Tibial nerve (tissue), 4 donors: ENCODE measurements around the gene CDH20. TPM values are rescaled to one million over a fixed set of nuclear protein-coding genes. Genes with fewer than 3 reads are reported as not detected.

Experiments used
- DNase-seq, 2 donors: peaks; one replicate each; pipeline ENCODE4 v3.0.0-alpha.2; 2019; ENCODE audit warnings: low spot score in 2 of 2
- H3K27ac ChIP-seq, 4 donors: fragments of 200-600 bp; sonication (generic) in 3 of 4; one replicate each; pipeline ENCODE4 v1.5.1; 2017 to 2019; ENCODE audit warnings: mild to moderate bottlenecking in 1 of 4
- H3K27me3 ChIP-seq, 2 donors: fragments of 200-600 bp; sonication (generic) in 1 of 2; one replicate each; pipeline versions ENCODE4 v1.5.1 to v1.6.0; 2017 to 2019
- H3K36me3 ChIP-seq, 3 donors: fragments of 200-600 bp; sonication (generic); one replicate each; pipeline ENCODE4 v1.5.1; 2018 to 2019
- H3K4me1 ChIP-seq, 4 donors: fragments of 200-600 bp; sonication (generic) in 3 of 4; one replicate each; pipeline ENCODE4 v1.5.1; 2017 to 2019
- H3K4me3 ChIP-seq, 4 donors: fragments of 200-600 bp; sonication (generic) in 3 of 4; one replicate each; pipeline ENCODE4 v1.5.1; 2017 to 2019; ENCODE audit warnings: mild to moderate bottlenecking in 1 of 4, moderate library complexity in 1 of 4
- H3K9me3 ChIP-seq, 4 donors: fragments of 200-600 bp; sonication (generic) in 3 of 4; one replicate each; pipeline ENCODE4 v1.5.1; 2017 to 2019
- EP300 ChIP-seq, 2 donors: sonication (generic); formaldehyde crosslinking; IDR thresholded peaks; one replicate each; pipeline ENCODE4 v1.6.1; 2017; ENCODE audit warnings: antibody characterized with exemption in 2 of 2, mild to moderate bottlenecking in 1 of 2
- POLR2A ChIP-seq, 2 donors: fragments of 450-650 bp; IDR thresholded peaks; one replicate each; pipeline ENCODE4 v1.6.1; 2017; ENCODE audit warnings: antibody characterized with exemption in 2 of 2, mild to moderate bottlenecking in 2 of 2, moderate library complexity in 2 of 2
- WGBS, 2 donors: methylation state at CpG; one replicate each; pipeline ENCODE4 v1.1.5; 2018; 5-methylcytosine and 5-hydroxymethylcytosine counted together
- total RNA-seq, 4 donors: library from RNA; depleted of rRNA; stranded (reverse); fragments of >200 nt; gene quantifications; one replicate each; pipeline ENCODE4 v1.1.0, GENCODE V29; 2016
- TF ChIP-seq, protein P1 (sequence below), 5 experiments: fragments of 200-600 bp in 3 of 5; fragments of 450-650 bp in 2 of 5; sonication (generic) in 3 of 5; IDR thresholded peaks; one replicate each; pipeline ENCODE4 v1.5.1; 2016 to 2019; ENCODE audit warnings: antibody characterized with exemption in 5 of 5, mild to moderate bottlenecking in 3 of 5, moderate library complexity in 2 of 5

Gene CDH20
- total RNA-seq, 4 donors from 2014 or later = 0.39 to 1.0 (median 0.90) TPM; not detected in 1

DNA sequence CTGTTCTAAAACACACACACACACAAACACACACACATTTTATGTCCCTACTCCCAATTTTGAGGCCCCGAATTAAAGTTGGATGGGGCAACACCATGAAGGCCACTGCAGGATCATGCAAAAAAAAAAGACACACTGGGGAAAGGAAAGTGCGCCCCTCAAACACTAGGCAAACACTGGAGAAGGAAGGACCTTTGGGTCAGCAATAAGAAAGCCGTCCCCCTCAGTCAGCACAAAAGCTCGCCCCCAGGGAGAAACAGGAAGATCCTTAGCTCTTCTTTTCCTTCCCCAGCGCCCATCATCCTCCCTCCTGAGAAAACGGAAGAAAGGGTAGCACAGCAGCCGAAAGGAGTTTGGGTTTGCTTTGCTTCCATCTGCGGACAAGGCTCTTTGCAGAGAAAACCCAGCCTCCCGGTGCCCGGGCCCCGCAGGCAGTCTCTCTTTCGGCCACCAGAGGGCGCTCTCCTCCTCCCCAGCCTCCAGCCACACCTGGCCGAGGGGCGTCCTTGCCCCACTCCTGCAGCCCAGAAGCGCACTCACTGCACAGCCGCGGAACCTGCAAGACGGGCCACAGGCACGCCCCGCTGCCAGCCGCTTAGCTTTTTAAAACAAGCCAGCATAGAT, 248.5 kb downstream of the CDH20 start:
- TF ChIP-seq POLR2A (IDR thresholded peaks at IDR 0.05) (no peak), EP300 (IDR thresholded peaks at IDR 0.05) (no peak)
- TF ChIP-seq, protein P1, sequence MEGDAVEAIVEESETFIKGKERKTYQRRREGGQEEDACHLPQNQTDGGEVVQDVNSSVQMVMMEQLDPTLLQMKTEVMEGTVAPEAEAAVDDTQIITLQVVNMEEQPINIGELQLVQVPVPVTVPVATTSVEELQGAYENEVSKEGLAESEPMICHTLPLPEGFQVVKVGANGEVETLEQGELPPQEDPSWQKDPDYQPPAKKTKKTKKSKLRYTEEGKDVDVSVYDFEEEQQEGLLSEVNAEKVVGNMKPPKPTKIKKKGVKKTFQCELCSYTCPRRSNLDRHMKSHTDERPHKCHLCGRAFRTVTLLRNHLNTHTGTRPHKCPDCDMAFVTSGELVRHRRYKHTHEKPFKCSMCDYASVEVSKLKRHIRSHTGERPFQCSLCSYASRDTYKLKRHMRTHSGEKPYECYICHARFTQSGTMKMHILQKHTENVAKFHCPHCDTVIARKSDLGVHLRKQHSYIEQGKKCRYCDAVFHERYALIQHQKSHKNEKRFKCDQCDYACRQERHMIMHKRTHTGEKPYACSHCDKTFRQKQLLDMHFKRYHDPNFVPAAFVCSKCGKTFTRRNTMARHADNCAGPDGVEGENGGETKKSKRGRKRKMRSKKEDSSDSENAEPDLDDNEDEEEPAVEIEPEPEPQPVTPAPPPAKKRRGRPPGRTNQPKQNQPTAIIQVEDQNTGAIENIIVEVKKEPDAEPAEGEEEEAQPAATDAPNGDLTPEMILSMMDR (IDR thresholded peaks at IDR 0.05) = peak; percentile 90 to 97 (median 94)
- DNase-seq = peak; percentile 65 to 77
- no peaks in the 10 kb centered on the region for H3K36me3 ChIP-seq
- H3K27me3 ChIP-seq = no peaks in the 10 kb centered on the region
- peak overlapping the region; percentile 8 to 49 (median 29) for H3K4me3 ChIP-seq
- peak overlapping the region in 2 of 4 donors; percentile 39 to 82 for H3K27ac ChIP-seq
- H3K9me3 ChIP-seq = no peaks in the 10 kb centered on the region
- WGBS, 2 donors = 3 to 5% methylated on average over 21 to 22 of the region's 22 CpGs
- H3K4me1 ChIP-seq = peaks cover 0 to 21% (median 0%) of the 10 kb centered on the region in 4 donors

DNA sequence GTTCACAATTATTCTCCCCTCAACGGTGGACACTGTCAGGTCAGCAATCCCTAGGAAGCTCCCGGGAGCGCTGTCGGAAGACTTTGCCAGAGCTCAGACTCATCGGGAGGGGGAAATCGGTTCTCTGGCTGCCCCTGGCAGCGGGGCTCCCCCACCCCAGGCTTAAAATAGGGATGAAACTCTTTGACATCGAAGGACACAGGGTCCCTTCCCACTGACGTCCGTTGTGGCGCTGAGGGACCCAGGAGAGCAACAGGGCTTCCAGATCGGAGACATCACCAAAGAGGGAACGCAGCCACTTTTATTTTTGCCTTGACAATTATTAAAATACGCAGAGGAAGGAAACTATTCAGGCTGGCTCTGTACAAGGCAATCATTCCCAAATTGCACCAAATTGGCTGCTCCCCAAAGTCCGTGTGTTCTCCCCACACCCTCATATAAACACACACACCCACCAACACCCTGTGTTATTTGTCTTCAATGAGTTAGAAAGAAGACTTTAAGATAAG, 249.0 kb downstream of the CDH20 start:
- no peaks in the 10 kb centered on the region for H3K9me3 ChIP-seq
- peak overlapping the region in 2 of 4 donors; percentile 39 to 82 for H3K27ac ChIP-seq
- peak overlapping the region; percentile 8 to 49 (median 29) for H3K4me3 ChIP-seq
- peaks cover 0 to 21% (median 0%) of the 10 kb centered on the region in 4 donors for H3K4me1 ChIP-seq
- 18 to 19% methylated on average over 15 of the region's 15 CpGs for WGBS, 2 donors
- no peak for DNase-seq
- H3K27me3 ChIP-seq = no peaks in the 10 kb centered on the region
- TF ChIP-seq, protein P1 (IDR thresholded peaks at IDR 0.05) = peak in 2 of 5 experiments; percentile 34 to 45
- TF ChIP-seq EP300 (IDR thresholded peaks at IDR 0.05) (peak; percentile 49), POLR2A (IDR thresholded peaks at IDR 0.05) (no peak)
- H3K36me3 ChIP-seq = no peaks in the 10 kb centered on the region

DNA sequence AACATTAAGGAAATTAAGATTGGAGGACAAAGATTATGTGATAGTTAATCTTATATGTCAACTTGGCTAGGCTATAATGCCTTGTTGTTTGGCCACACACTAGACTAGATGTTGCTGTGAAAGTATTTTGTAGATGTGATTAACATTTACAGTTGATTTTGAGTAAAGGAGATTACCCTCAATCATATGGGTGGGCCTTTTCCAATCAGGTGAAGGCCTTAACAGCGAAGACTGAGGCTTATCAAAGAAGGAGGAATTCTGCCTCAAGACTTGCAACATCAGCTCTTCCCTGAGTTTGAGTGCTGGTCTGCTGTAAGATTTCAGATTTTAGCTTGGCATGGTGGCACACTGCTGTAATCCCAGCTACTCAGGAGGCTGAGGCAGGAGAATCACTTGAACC, 250.3 kb downstream of the CDH20 start:
- 100% methylated on average over 1 of the region's 1 CpG for WGBS, 2 donors
- Histone ChIP-seq H3K4me3 (no peak overlapping the region), H3K36me3 (no peaks in the 10 kb centered on the region), H3K9me3 (no peaks in the 10 kb centered on the region), H3K27me3 (no peaks in the 10 kb centered on the region), H3K27ac (peak overlapping the region in 1 of 4 donors; percentile 82), H3K4me1 (peaks cover 0 to 27% (median 0%) of the 10 kb centered on the region in 4 donors)
- DNase-seq = no peak
- TF ChIP-seq EP300 (IDR thresholded peaks at IDR 0.05) (no peak), POLR2A (IDR thresholded peaks at IDR 0.05) (no peak)
- TF ChIP-seq, protein P1 (IDR thresholded peaks at IDR 0.05) = no peak

DNA sequence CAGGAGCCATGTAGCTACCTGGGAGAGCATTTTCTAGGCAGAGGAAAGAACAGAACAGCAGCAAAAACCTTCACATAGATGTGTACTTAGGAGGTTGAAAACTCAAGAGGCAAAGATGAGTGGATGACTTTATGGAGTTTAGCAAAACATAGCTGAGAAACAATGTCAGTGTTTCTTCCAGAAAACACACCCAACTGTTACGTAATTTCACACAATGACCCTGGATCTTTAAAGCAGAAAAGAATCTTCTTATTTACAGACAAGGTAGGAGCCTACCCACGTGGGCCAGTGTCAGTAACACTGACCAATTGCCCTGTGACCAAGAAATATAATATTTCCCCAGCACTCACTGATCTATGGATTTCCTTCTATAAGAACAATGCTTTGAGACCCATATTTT, 254.6 kb downstream of the CDH20 start:
- WGBS, 2 donors = 32 to 47% methylated on average over 2 of the region's 2 CpGs
- no peak overlapping the region for H3K4me3 ChIP-seq
- TF ChIP-seq EP300 (IDR thresholded peaks at IDR 0.05) (no peak), POLR2A (IDR thresholded peaks at IDR 0.05) (no peak)
- TF ChIP-seq, protein P1 (IDR thresholded peaks at IDR 0.05) = no peak
- H3K27ac ChIP-seq = no peak overlapping the region
- H3K27me3 ChIP-seq = no peaks in the 10 kb centered on the region
- H3K4me1 ChIP-seq = peaks cover 0 to 14% (median 0%) of the 10 kb centered on the region in 4 donors
- no peaks in the 10 kb centered on the region for H3K36me3 ChIP-seq
- no peaks in the 10 kb centered on the region for H3K9me3 ChIP-seq
- DNase-seq = no peak

DNA sequence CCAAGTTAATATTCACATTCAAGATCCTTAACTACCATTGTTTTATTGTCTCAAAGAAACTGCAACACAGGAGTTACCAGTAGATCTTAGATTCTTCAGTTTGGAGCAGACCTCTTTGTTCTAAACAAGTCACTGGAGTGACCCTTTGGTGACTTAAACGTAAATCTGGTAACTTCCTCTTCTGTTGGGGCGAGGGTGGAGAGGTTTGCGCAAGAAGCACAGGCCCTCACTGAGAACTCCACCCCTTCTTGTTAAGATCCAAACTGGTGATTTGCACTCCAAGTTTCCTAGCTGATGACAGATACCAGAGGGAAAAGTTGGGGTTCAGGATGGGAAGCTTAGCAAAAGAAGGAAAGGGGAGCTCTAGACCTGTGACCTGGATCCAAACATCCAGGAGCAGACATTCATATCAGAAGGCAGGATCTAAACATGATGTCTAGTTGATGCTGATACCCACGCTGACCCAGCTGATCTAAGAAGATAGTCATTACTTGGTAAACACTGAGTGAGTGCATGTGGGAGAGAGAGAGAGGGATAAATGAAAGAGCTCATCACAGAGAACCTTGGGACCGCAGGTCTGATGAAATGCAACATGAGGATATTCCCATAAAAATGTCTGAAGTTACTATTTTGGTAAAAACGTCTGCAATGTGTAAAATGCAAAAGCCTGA, 256.0 kb downstream of the CDH20 start:
- Histone ChIP-seq H3K9me3 (no peaks in the 10 kb centered on the region), H3K27me3 (no peaks in the 10 kb centered on the region), H3K36me3 (no peaks in the 10 kb centered on the region), H3K4me3 (no peak overlapping the region), H3K4me1 (peaks cover 0 to 14% (median 0%) of the 10 kb centered on the region in 4 donors), H3K27ac (no peak overlapping the region)
- no peak for DNase-seq
- WGBS, 2 donors = 75 to 80% methylated on average over 6 of the region's 6 CpGs
- TF ChIP-seq EP300 (IDR thresholded peaks at IDR 0.05) = no peak
- TF ChIP-seq, protein P1 (IDR thresholded peaks at IDR 0.05) = no peak
- TF ChIP-seq POLR2A (IDR thresholded peaks at IDR 0.05) = no peak
